ENCODE measurements around the gene ELOF1. TPM values are rescaled to one million over a fixed set of nuclear protein-coding genes. Genes with fewer than 3 reads are reported as not detected.

The ELOF1 gene
- polyA plus RNA-seq, 2 of the 4 experiments (the other 2 are of a cell fraction) = 47.9 to 97.3 TPM

GRCh38 chr19:11598746-11599145 is 39.7 kb upstream of the ELOF1 start:
- ATAC-seq (no peak), FAIRE-seq (no peak), DNase-seq (ENCODE audit: low read depth in 1 of 2, low spot score in 1 of 2) (no peak)
- peaks cover 17% of the 10 kb centered on the region; the same call in 1 of the 3 replicates for H3K9me3 ChIP-seq
- CTCF ChIA-PET = no interaction called here
- no peaks in the 10 kb centered on the region for H3K4me1 ChIP-seq
- no peak overlapping the region for H3K4me3 ChIP-seq
- no peak overlapping the region for H3K27ac ChIP-seq
- POLR2A ChIA-PET = no interaction called here
- no peak for TF ChIP-seq GATA3 (IDR thresholded peaks at IDR 0.05; ENCODE audit: borderline replicate concordance)
- no peak for TF ChIP-seq CEBPB (IDR thresholded peaks at IDR 0.05)
- no peak for TF ChIP-seq KDM1A (IDR thresholded peaks at IDR 0.05; ENCODE audit: low read depth)
- TF ChIP-seq JUNB (IDR thresholded peaks at IDR 0.05) = no peak
- TF ChIP-seq SREBF2 (IDR thresholded peaks at IDR 0.05) = no peak
- TF ChIP-seq HEYL (CRISPR knock-in tag; IDR thresholded peaks at IDR 0.05) = no peak
- no peak for TF ChIP-seq HOXA7 (CRISPR knock-in tag; IDR thresholded peaks at IDR 0.05)
- no peak for TF ChIP-seq ATOH8 (CRISPR knock-in tag; IDR thresholded peaks at IDR 0.05; ENCODE audit: low read depth)
- no peak for TF ChIP-seq RARB (CRISPR knock-in tag; IDR thresholded peaks at IDR 0.05)
- WGBS (ENCODE audit: missing lambda C conversion rate) = 97% methylated on average over 2 of the region's 2 CpGs
- H3K4me2 ChIP-seq = no peak overlapping the region

GRCh38 chr19:11598103-11598483 is 39.1 kb upstream of the ELOF1 start:
- Histone ChIP-seq H3K9me3 (peaks cover 15% of the 10 kb centered on the region; the same call in 1 of the 3 replicates), H3K4me2 (peak overlapping the region; percentile 66), H3K4me3 (peak overlapping the region; percentile 57), H3K27ac (peak overlapping the region; percentile 87 to 100), H3K4me1 (no peaks in the 10 kb centered on the region)
- 83% methylated on average over 10 of the region's 10 CpGs for WGBS (ENCODE audit: missing lambda C conversion rate)
- ChIA-PET POLR2A (interaction anchor here (0.8 kb wide), 1 partner anchor 42 kb away, joined by 3 read pairs; no protein-coding TSS in a partner anchor), CTCF (no interaction called here)
- FAIRE-seq = no peak
- DNase-seq (ENCODE audit: low read depth in 1 of 2, low spot score in 1 of 2) = no peak
- TF ChIP-seq MYC (IDR thresholded peaks at IDR 0.05; ENCODE audit: borderline replicate concordance, low read length) (no peak), RCOR1 (IDR thresholded peaks at IDR 0.05; ENCODE audit: low read depth, low read length) (no peak), GATA3 (IDR thresholded peaks at IDR 0.05; ENCODE audit: borderline replicate concordance) (no peak), MAZ (IDR thresholded peaks at IDR 0.05; ENCODE audit: borderline replicate concordance, low read depth, low read length) (no peak), ATOH8 (CRISPR knock-in tag; IDR thresholded peaks at IDR 0.05; ENCODE audit: low read depth) (no peak), NR3C1 (IDR thresholded peaks at IDR 0.05) (no peak), ZSCAN20 (CRISPR knock-in tag; IDR thresholded peaks at IDR 0.05) (no peak), ESRRA (IDR thresholded peaks at IDR 0.05; ENCODE audit: borderline replicate concordance, low read length) (no peak), EHF (CRISPR knock-in tag; IDR thresholded peaks at IDR 0.05) (no peak), HOXB5 (CRISPR knock-in tag; IDR thresholded peaks at IDR 0.05) (no peak), CBX2 (IDR thresholded peaks at IDR 0.05; ENCODE audit: borderline replicate concordance, low read depth) (no peak), REST (IDR thresholded peaks at IDR 0.05) (no peak), ELK1 (IDR thresholded peaks at IDR 0.05; ENCODE audit: low read depth, low read length) (no peak), HMGXB4 (CRISPR knock-in tag; IDR thresholded peaks at IDR 0.05; ENCODE audit: borderline replicate concordance) (no peak), HOXA7 (CRISPR knock-in tag; IDR thresholded peaks at IDR 0.05) (no peak)
- no peak for ATAC-seq
